ENCODE results near the gene LCE1A. TPM values are rescaled to one million over a fixed set of nuclear protein-coding genes. Genes with fewer than 3 reads are reported as not detected.

LCE1A gene
- total and polyA plus RNA-seq, 2 of the 8 experiments (the other 6 are each of a cell fraction or from before 2014, with no cell fraction given), result not detected

DNA sequence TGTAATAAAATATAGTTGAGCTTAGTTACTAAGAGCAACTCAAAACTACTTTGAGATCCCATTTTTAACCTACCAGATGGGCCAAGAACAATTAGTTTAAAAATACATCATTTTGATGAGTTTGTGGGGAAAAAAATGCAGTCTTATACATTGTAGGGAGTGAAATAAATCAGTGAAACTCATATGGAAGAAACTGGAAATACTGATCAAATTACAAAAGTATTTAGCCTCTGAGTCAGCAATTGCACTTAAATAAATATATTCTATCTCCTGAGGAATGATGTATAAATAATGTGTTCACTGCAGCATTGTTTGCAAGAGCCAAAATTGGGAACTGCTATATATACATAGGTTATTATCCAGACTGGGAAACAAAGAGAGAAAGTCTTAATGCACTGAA lies 46.2 kb downstream of the LCE1A start:
- no peak for FAIRE-seq
- Histone ChIP-seq H3K18ac (ENCODE audit: extremely low read depth, low read length) (no peak overlapping the region), H3K4me1 (replicated peaks in 1 of 4; ENCODE audit: control insufficient read depth in 3 of 4, insufficient read depth in 4 of 4, low read length in 3 of 4) (no peaks in the 10 kb centered on the region; a peak in 1 of 7 replicates), H3K56ac (replicated peaks; ENCODE audit: insufficient read length, low read depth, low read length) (no peak overlapping the region), H3K9ac (replicated peaks in 1 of 4; ENCODE audit: extremely low read depth in 1 of 4, low read depth in 3 of 4, low read length in 3 of 4) (no peak overlapping the region), H3K79me1 (ENCODE audit: low read depth, low read length) (no peaks in the 10 kb centered on the region), H2BK120ac (replicated peaks; ENCODE audit: low read depth, low read length) (no peak overlapping the region), H3K9me3 (ENCODE audit: insufficient read depth in 2 of 2, low read depth in 1 of 2, low read length in 1 of 2) (no peaks in the 10 kb centered on the region; a peak in 1 of 4 replicates), H2BK12ac (ENCODE audit: low read depth, low read length) (no peak overlapping the region), H4K20me1 (replicated peaks in 1 of 2; ENCODE audit: control insufficient read depth in 1 of 2, insufficient read depth in 2 of 2, low read length in 2 of 2) (no peaks in the 10 kb centered on the region), H2AK5ac (ENCODE audit: low read depth, low read length) (no peak overlapping the region), H3K27me3 (replicated peaks in 1 of 4; ENCODE audit: control insufficient read depth in 3 of 4, extremely low read depth in 1 of 4, insufficient read depth in 3 of 4, low read length in 3 of 4) (no peaks in the 10 kb centered on the region), H4K91ac (replicated peaks; ENCODE audit: insufficient read length, low read length) (no peak overlapping the region), H2BK20ac (ENCODE audit: low read length) (no peak overlapping the region), H3K14ac (ENCODE audit: insufficient read length) (no peak overlapping the region), H3K4ac (replicated peaks; ENCODE audit: insufficient read length, low read depth, low read length) (no peak overlapping the region), H3K4me3 (ENCODE audit: extremely low read depth in 1 of 4, insufficient read depth in 2 of 4, low read depth in 3 of 4, low read length in 4 of 4) (no peak overlapping the region), H2BK5ac (ENCODE audit: low read depth, low read length) (no peak overlapping the region), H4K5ac (ENCODE audit: insufficient read length, low read depth, low read length) (no peak overlapping the region), H3K27ac (ENCODE audit: low read depth, low read length) (no peak overlapping the region), H3K23ac (ENCODE audit: insufficient read length) (no peak overlapping the region), H2AFZ (ENCODE audit: low read length) (no peak overlapping the region), H3K36me3 (ENCODE audit: control insufficient read depth in 2 of 4, insufficient read depth in 4 of 4, low read length in 3 of 4) (no peaks in the 10 kb centered on the region), H3K4me2 (ENCODE audit: insufficient read depth in 1 of 2, low read depth in 2 of 2, low read length in 2 of 2) (no peak overlapping the region), H3K79me2 (ENCODE audit: control insufficient read depth in 1 of 2, insufficient read depth in 2 of 2, low read length in 2 of 2) (no peaks in the 10 kb centered on the region), H4K8ac (ENCODE audit: extremely low read depth, insufficient read depth, low read length) (no peak overlapping the region), H2BK15ac (ENCODE audit: low read length) (no peak overlapping the region), H3K23me2 (ENCODE audit: low read depth, low read length) (no peaks in the 10 kb centered on the region)
- no peak for DNase-seq (ENCODE audit: low read depth in 1 of 2, low spot score in 2 of 2)
- CTCF ChIA-PET (ENCODE audit: partially characterized antibody), result interaction anchor here (1.0 to 9.0 kb wide), 3 partner anchors 319 to 349 kb away, joined by 3 to 200 read pairs (median 67); no protein-coding TSS in a partner anchor
- TF ChIP-seq BCL11A (IDR thresholded peaks at IDR 0.05; ENCODE audit: low read depth in 2 of 2, low read length in 2 of 2) (no peak), MAFK (IDR thresholded peaks at IDR 0.05; ENCODE audit: low read depth, low read length) (no peak), EZH2 (IDR thresholded peaks at IDR 0.05; ENCODE audit: low read depth, low read length, severe bottlenecking) (no peak), SIRT6 (IDR thresholded peaks at IDR 0.05; ENCODE audit: low read length) (no peak), TEAD4 (IDR thresholded peaks at IDR 0.05; ENCODE audit: low read depth, low read length) (no peak), RXRA (IDR thresholded peaks at IDR 0.05; ENCODE audit: insufficient read depth, low read depth, low read length) (no peak), POU5F1 (IDR thresholded peaks at IDR 0.05; ENCODE audit: low read depth, low read length) (no peak), POLR2A (IDR thresholded peaks at IDR 0.05; ENCODE audit: control extremely low read depth in 1 of 2, low read depth in 2 of 2, low read length in 2 of 2) (no peak), KDM1A (IDR thresholded peaks at IDR 0.05; ENCODE audit: borderline replicate concordance, low read length) (no peak), CBX5 (IDR thresholded peaks at IDR 0.05; ENCODE audit: low read depth, low read length) (no peak), KDM5A (IDR thresholded peaks at IDR 0.05; ENCODE audit: low read length) (no peak), GTF2F1 (IDR thresholded peaks at IDR 0.05; ENCODE audit: borderline replicate concordance, low read depth, low read length) (no peak), TBP (IDR thresholded peaks at IDR 0.05; ENCODE audit: low read depth, low read length) (no peak)
- POLR2A ChIA-PET (ENCODE audit: partially characterized antibody), result no interaction called here
